Measurements from ENCODE around the gene IL10RB. TPM values are rescaled to one million over a fixed set of nuclear protein-coding genes. Genes with fewer than 3 reads are reported as not detected.
A peak's percentile ranks its signal among the peaks of the same experiment; 100 is the strongest.

Gene IL10RB
- total and polyA plus RNA-seq, 4 donors: 26.7 to 89.1 (median 42.9) TPM

GRCh38 chr21:33286600-33287456 lies 20.7 kb downstream of the IL10RB start:
- ATAC-seq (ENCODE audit: insufficient read depth, low FRiP score) (peak; percentile 44), DNase-seq (peak; percentile 54 to 62 (median 57))
- TF ChIP-seq CTCF (IDR thresholded peaks at IDR 0.05; ENCODE audit: control extremely low read depth, extremely low read depth): no peak
- peaks cover 0 to 17% (median 4%) of the 10 kb centered on the region in 5 donors for H3K4me1 ChIP-seq (ENCODE audit: control insufficient read depth in 5 of 5, insufficient read depth in 5 of 5, low read length in 5 of 5)
- peak overlapping the region in 1 of 2 donors; percentile 47 for H3K9ac ChIP-seq (ENCODE audit: insufficient read depth in 1 of 2, low read length in 2 of 2)
- peaks cover 0 to 3% (median 0%) of the 10 kb centered on the region in 4 donors for H3K9me3 ChIP-seq (ENCODE audit: control insufficient read depth in 4 of 4, insufficient read depth in 3 of 4, low read length in 3 of 4)
- WGBS, 2 donors: 48 to 64% methylated on average over 15 of the region's 15 CpGs
- peaks cover 6 to 33% (median 12%) of the 10 kb centered on the region in 4 donors for H3K36me3 ChIP-seq (ENCODE audit: control insufficient read depth in 4 of 4, insufficient read depth in 4 of 4, low read length in 4 of 4)
- no peaks in the 10 kb centered on the region for H3K27me3 ChIP-seq (ENCODE audit: control insufficient read depth in 3 of 3, insufficient read depth in 3 of 3, low read length in 2 of 3)
- no peak overlapping the region for H3K4me3 ChIP-seq
- H3K27ac ChIP-seq (ENCODE audit: low read depth in 1 of 2, low read length in 1 of 2): peak overlapping the region; percentile 61 to 62

GRCh38 chr21:33289199-33289819 lies 23.1 kb downstream of the IL10RB start:
- no peak for DNase-seq
- ATAC-seq (ENCODE audit: insufficient read depth, low FRiP score): no peak
- WGBS, 2 donors: 61 to 89% methylated on average over 11 of the region's 11 CpGs
- no peak for TF ChIP-seq CTCF (IDR thresholded peaks at IDR 0.05; ENCODE audit: control extremely low read depth, extremely low read depth)
- Histone ChIP-seq H3K27ac (ENCODE audit: low read depth in 1 of 2, low read length in 1 of 2) (peak overlapping the region in 1 of 2 donors; percentile 57), H3K36me3 (ENCODE audit: control insufficient read depth in 4 of 4, insufficient read depth in 4 of 4, low read length in 4 of 4) (peaks cover 0 to 33% (median 14%) of the 10 kb centered on the region in 4 donors), H3K9ac (ENCODE audit: insufficient read depth in 1 of 2, low read length in 2 of 2) (no peak overlapping the region), H3K9me3 (ENCODE audit: control insufficient read depth in 4 of 4, insufficient read depth in 3 of 4, low read length in 3 of 4) (no peaks in the 10 kb centered on the region), H3K27me3 (ENCODE audit: control insufficient read depth in 3 of 3, insufficient read depth in 3 of 3, low read length in 2 of 3) (no peaks in the 10 kb centered on the region), H3K4me1 (ENCODE audit: control insufficient read depth in 5 of 5, insufficient read depth in 5 of 5, low read length in 5 of 5) (peaks cover 0 to 17% (median 10%) of the 10 kb centered on the region in 5 donors), H3K4me3 (no peak overlapping the region)

GRCh38 chr21:33290441-33290840 lies 24.3 kb downstream of the IL10RB start:
- WGBS, 2 donors: 92 to 96% methylated on average over 11 of the region's 11 CpGs
- ATAC-seq (ENCODE audit: insufficient read depth, low FRiP score): no peak
- H3K4me1 ChIP-seq (ENCODE audit: control insufficient read depth in 5 of 5, insufficient read depth in 5 of 5, low read length in 5 of 5): peaks cover 0 to 17% (median 10%) of the 10 kb centered on the region in 5 donors

More at GRCh38 chr21:33290441-33290840, 24.3 kb downstream of the IL10RB start:
- no peak overlapping the region for H3K27ac ChIP-seq (ENCODE audit: low read depth in 1 of 2, low read length in 1 of 2)
- no peak for TF ChIP-seq CTCF (IDR thresholded peaks at IDR 0.05; ENCODE audit: control extremely low read depth, extremely low read depth)
- no peak overlapping the region for H3K4me3 ChIP-seq
- no peaks in the 10 kb centered on the region for H3K9me3 ChIP-seq (ENCODE audit: control insufficient read depth in 4 of 4, insufficient read depth in 3 of 4, low read length in 3 of 4)
- DNase-seq: no peak
- H3K36me3 ChIP-seq (ENCODE audit: control insufficient read depth in 4 of 4, insufficient read depth in 4 of 4, low read length in 4 of 4): peaks cover 0 to 28% (median 8%) of the 10 kb centered on the region in 4 donors
- no peaks in the 10 kb centered on the region for H3K27me3 ChIP-seq (ENCODE audit: control insufficient read depth in 3 of 3, insufficient read depth in 3 of 3, low read length in 2 of 3)
- H3K9ac ChIP-seq (ENCODE audit: insufficient read depth in 1 of 2, low read length in 2 of 2): no peak overlapping the region
